SHP77 (cell line): ENCODE results near the gene C10orf120.

Source experiments
- DNase-seq, 2 experiments: peaks; one replicate each; lab custom pipeline; 2025; lab: John Stamatoyannopoulos, UW

Gene C10orf120

DNA sequence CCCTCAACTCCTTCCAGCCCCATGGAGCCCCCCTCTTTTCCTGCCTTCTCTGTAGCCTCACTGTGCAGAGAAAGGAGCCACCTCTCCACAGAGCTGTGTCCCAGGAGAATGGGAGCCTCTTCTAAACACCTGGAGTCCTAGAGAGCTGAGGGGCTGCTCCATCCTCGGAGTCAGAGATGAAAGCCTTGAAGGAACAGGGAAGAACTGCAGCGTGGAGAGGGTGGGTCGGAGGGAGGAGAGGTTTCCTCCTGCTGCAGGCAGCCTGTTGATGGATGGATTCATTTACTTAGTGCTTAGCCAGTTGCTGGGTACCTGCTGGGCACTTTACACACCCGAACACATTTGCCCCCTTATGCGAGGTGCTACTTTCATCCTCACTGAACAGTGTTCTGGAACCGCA is 39.0 kb downstream of the C10orf120 start:
- no peak for DNase-seq

DNA sequence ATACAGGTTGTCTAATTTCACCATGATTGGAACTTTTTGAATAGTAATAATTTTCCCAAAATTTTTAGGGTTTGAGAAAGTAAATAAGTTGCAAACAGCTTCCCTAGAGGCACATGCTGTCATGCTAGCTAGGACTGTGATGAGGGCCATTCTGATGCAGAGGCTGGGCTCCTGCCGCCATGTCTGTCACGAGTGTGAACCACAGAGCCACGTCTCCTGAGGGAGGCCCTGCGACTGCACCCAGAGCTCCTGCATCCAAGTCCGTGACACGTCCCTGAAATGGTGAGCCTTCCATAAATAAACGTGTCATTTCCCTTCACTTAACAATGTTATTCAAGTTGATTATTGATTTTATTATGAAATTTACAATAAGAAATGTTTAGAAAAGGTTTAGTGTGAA is 40.0 kb downstream of the C10orf120 start:
- no peak for DNase-seq

DNA sequence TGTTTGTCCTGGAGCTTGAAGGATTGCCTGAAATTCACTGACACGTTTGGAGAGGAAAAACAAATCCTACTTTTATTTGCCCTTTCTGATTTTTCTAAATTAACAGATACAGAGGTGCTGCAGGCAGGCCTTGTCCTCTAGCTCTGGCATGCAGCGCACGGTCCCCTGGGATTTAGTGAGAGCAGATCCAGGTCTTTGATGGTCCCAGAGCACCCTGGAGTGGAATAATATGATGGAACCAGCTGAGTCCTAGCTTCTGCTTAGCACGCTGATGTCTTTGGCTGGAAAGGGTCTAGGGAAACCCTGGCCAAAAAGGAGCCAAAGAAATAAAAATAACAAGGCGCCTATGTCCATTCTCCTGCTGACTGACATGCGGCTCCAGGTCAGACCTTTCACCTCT is 40.5 kb downstream of the C10orf120 start:
- DNase-seq: no peak

DNA sequence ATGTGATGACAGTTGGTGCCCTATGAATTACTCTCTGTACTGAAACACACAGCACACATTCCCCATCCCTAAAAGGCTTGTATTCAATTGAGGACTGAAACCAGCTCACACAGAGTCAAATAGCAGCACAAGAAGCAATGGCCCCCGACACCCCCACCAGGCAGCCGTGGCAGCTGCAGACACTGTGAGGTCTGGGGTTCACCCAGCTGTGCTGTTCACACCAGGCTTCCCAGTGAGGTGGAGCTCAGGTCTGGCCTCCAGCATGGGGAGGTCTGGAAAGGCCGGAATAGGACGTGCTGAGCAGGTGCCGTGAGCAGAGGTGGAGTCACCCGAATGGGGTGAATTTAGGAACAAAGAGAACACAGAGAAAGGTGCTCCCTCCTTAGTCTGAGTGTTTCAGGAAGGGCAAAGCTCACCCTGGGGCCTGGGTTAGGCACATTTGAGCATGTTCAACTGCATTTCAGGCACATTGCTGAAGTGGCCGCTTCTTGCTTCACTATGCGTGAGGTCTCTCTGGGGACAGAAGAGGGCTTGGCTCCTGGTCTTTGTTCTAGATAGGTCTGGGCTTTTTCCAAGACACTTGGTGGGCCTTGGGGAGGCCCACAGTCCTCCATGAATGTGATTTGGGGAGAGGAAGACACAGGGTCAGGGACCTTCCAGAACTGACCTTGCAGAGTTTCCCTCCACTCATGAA is 41.1 kb downstream of the C10orf120 start:
- no peak for DNase-seq

DNA sequence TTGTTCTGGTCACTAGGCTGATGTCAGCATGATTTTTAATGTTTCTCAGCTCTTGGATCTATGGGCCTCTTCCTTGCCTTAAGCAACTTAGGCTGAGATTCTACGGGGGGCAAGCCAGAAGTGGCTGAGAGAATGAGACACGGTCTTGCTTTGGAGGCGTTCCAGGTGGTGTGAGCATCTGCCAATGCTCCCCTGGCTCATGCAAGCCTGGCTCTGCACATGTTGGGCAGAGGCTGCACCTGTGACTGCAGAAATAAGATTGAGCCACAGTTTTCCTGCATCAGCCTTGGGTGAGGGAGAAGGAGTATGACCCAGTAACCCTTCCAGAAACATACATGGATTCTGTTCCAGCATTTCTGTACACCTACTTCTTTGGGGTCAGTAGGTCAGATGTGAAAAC is 41.9 kb downstream of the C10orf120 start:
- no peak for DNase-seq

DNA sequence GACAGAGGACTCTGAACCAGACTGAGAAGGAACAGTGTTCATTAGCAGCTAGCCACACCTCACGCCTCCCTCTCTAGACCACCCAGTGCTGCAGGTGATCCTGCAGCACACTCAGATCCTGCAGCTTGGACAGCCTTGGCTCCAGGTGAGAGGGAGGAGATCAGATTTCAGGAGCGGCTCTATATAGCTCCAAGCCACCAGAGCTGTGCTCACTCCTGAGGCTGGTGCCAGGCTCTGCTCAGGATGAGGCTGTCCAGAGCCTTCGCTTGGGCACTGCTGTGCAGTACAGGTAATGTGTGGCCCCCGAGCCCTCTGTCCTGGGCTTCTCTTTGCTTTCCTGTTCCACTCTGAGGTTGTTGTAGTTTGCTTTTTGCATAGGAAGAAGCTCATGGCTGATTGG is 42.4 kb downstream of the C10orf120 start:
- no peak for DNase-seq

DNA sequence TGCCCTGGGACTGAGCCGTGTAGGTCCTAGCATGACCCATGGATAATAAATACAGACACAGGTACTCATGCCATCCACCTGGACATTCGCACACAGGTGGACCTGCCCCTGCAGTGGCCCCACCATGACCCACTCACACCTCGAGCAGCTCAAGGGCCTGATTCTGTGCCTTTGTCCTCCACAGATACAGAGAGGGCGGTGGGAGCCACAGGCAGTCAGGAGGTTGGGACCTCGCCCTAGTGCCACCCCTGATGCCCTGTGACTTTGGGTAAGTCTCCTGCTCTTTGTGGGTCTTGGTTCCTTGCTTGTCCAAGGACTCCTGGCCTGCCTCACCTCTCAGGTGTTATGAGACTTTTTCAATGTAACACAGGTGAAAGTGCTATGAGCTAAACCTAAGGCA is 42.9 kb downstream of the C10orf120 start:
- no peak for DNase-seq

DNA sequence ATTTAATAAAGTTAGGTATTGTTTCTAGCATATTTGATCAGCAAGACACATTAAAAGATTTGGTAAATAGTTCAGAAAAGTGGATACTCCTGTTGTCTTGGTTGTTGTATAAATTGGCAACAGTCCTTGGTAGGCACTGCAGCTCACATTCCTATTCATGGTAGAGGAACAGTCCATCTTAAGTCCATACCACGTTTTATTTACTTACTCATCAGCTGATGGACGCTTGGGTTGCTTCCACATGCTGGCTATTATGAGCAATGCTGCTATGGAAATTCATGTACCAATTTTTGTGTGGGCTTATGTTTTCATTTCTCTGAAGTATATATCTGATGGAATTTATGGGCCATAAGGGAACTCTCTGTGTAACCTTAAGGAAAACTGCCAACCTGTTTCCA is 43.3 kb downstream of the C10orf120 start:
- DNase-seq: no peak

DNA sequence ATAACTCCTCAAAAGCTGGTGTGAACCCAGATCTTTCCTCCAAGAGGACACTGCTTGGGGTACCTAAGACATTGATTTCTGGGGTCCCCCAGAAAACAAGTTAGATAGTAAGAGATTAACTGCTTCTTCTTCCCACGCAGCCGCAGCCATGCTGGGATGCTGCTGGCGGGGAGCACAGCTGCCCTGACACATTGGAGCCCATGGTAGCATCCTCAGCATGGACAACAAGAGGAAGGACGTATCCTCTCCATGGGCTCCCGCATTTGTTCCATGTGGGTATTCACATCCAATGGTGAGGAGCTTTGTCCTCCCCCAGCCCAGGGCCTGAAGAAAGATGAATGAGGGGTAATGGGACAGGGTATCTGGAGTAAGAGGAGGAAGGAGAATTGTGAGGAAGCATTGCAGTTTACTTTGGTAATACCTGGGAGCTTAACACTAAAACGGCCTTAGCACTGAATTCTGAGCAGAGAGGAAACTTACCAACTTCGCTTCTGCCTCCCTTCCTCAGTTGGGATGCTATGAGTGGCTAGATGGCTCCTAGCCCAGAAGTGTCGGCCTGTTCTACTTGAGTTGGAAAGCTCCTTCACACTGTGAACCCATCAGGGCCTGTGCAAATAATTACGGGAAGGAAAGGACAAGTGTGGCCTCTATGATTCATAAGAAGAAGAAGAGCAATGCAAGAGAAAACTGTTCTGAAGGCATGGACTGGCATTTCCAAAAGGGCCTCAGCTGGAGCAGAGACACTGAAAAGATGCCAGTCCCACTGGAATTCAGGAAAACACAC is 43.9 kb downstream of the C10orf120 start:
- no peak for DNase-seq

DNA sequence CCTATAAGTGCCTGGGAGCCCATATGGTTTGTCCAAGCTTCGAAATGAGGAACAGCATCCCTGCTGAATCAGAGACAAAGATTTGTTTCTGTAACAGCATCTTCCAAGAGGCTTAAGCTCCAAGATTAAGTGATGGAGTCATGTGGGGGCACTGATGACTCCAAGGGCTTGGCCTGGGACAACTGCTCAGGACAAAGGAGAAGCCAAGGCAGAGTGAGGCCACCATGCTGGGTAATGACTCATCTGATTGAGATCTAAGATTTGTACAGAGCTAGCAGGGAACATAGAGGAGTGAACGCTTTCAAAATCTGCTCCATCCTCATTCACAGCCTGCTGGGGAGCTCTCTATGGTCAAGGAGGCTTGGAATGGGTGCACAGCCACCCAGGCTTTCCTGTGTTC is 49.3 kb downstream of the C10orf120 start:
- no peak for DNase-seq

DNA sequence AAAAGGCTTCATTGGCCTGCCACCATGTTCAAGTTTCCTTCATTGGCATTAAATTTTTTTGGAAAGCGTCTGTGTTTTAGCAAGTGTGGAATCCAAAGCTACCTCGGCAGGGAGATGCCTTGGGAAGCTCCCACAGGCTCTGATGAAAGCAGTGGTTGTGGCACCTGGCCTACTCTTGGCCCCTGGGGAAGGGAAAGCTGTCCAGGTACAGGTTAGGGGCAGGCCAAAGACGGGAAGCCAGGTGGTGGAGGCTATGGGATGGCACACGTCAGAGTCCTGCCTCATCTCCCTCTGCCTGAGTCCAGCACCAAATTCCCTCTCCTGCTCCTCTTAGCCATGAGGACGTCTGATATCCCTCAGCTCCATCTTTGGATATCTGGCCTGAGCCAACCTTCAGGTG is 49.7 kb downstream of the C10orf120 start:
- DNase-seq: no peak

DNA sequence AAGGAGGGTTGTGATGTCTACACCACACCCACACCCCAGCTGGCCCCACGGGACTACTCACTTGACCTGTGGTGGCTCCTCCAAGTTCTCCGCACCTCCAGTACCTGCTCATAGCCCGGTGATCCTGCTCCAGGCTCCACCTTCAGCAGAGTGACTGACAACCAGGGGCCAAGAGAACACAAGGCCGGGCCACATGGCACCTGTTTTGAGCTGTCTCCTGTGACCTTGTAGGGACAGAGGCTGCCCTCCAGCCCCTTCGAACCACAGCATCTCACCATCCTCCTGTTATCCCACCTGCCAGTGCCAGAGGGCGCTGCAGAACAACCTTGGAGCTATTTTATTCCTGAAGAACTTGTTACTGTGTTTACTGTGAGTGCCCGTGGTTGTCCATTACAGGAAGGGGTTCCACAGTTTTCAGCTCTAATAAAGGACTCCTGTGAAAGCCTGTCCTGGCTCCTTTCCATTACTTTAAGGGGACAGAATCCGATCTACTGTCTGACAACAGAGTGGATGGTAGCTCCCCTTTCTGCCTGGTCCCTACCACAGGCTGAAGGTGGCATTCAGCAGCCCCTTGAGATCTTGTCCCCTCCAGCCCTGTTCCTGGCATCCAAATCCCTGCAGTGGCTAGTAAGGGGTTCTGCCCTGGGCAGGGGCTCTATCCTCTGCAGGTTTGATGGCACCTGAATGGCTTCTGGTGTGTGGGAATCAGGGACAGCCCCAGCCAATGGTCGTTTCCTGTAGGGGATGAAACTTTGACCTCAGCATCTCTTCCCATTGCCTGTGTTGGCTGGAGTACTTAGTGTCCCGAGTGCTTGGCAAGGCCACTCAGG is 50.8 kb downstream of the C10orf120 start:
- DNase-seq: peak; percentile 50 to 65
